Left ventricle myocardium inferior (tissue), 1 donor: Measurements from ENCODE around the gene XPNPEP2. TPM values are rescaled to one million over a fixed set of nuclear protein-coding genes. Genes with fewer than 3 reads are reported as not detected.

Source experiments
- DNase-seq: peaks from one replicate; pipeline ENCODE4 v3.0.0-alpha.2; 2020
- H3K27ac ChIP-seq: fragments of 200-600 bp; replicated peaks from 2 replicates; pipeline ENCODE4 v1.8.0; 2021
- H3K27me3 ChIP-seq: fragments of 200-600 bp; 2 replicates; pipeline ENCODE4 v1.8.0; 2021; ENCODE audit warnings: low read depth
- H3K36me3 ChIP-seq: fragments of 200-600 bp; 2 replicates; pipeline ENCODE4 v1.8.0; 2021
- H3K4me1 ChIP-seq: fragments of 200-600 bp; 2 replicates; pipeline ENCODE4 v1.8.0; 2021
- H3K4me3 ChIP-seq: fragments of 200-600 bp; 2 replicates; pipeline ENCODE4 v1.8.0; 2021; ENCODE audit warnings: mild to moderate bottlenecking, moderate library complexity
- H3K9me3 ChIP-seq: fragments of 200-600 bp; replicated peaks from 2 replicates; pipeline ENCODE4 v1.8.0; 2021
- CTCF ChIP-seq: fragments of 200-600 bp; IDR thresholded peaks from 2 replicates; pipeline ENCODE4 v1.8.0; 2021; ENCODE audit warnings: antibody characterized with exemption, mild to moderate bottlenecking, borderline replicate concordance
- intact Hi-C: fragments of 100-400 bp; cut with micrococcal nuclease; formaldehyde crosslinking; loops from one replicate; pipeline ENCODE4 v1.11.0; 2022
- total RNA-seq: library from RNA; stranded (reverse); fragmentation: NEBNext Ultra II Directional; extraction: Animal tissue kit (Norgen Biotek cat#: 25700); gene quantifications from one replicate; pipeline ENCODE4 v1.2.1, GENCODE V29; 2021
- donor health status: DM: no; HTN: yes; CAD: no; lungs with severe emphysema.

Gene XPNPEP2
- total RNA-seq, 1 donor from 2014 or later = 1.3 TPM

DNA sequence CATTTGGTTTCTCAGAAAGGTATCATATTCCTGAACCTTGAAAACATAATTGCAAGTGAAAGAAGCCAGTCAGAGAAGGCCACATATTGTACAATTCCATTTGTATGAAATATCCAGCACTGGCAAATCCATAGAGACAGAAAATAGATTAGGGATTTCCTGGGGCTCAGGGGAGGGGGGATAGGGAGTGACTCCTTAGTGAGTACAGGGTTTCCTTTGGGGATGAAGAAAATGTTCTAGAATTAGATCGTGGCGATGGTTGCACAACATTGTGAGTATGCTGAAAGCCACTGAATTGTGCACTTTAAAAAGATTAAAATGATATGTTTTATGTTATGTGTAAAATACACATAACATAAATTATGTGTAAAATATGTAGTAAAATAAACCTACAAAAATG is 10.3 kb downstream of the XPNPEP2 start:
- H3K9me3 ChIP-seq = no peaks in the 10 kb centered on the region
- no peaks in the 10 kb centered on the region for H3K36me3 ChIP-seq
- no peak for DNase-seq
- no peak overlapping the region for H3K4me3 ChIP-seq
- no peaks in the 10 kb centered on the region for H3K27me3 ChIP-seq
- H3K27ac ChIP-seq = peak overlapping the region; percentile 40
- intact Hi-C loops = no loop called here
- no peaks in the 10 kb centered on the region for H3K4me1 ChIP-seq
- no peak for TF ChIP-seq CTCF

- Histone ChIP-seq H3K27ac (no peak overlapping the region), H3K9me3 (no peaks in the 10 kb centered on the region), H3K4me3 (no peak overlapping the region), H3K36me3 (no peaks in the 10 kb centered on the region), H3K27me3 (no peaks in the 10 kb centered on the region), H3K4me1 (no peaks in the 10 kb centered on the region)
- intact Hi-C loops = no loop called here
- DNase-seq = no peak
- TF ChIP-seq CTCF = no peak
Observed at GRCh38 chrX:129750971-129751370, 12.2 kb downstream of the XPNPEP2 start.

DNA sequence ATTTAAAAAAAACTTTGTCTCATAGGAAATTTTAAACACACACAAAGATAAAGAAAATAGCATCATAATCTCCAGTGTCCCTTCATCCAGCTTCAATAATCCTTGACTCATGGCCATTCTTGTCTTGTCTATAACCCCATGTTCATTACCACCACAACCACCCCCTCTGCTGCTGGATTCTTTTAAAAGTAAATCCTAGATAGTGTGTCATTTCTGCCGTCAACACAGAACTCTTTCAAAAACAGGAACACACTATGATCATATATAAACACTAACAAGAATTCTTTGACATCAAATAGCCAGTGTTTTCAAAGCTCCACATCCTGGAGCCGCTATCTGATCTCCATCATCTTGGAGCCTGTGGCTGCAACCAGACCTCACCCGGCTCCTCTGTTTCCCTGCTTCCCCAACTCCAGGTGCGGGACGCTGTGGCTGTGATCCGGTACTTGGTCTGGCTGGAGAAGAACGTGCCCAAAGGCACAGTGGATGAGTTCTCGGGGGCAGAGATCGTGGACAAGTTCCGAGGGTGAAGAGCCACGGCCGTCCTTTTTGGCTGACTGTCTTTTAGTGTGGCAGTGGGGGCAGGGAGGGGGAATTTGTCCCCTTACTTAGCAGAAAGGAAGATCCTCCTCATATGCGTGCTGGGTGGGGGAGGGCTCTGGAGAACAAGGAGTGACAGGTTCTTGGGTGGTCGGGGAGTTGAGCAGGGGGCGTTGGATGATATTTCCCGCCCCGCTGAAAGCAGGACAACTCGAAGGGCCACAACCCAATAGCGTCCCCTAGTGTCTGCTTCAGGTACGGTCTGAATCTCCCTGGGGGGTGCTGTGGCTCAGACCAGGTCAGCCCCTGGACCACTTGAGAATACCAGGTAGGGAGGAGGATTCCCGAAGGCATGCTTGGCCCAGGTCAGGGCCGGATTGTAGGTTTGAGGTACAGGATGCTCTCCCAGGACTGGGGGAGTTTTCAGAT is 15.6 kb downstream of the XPNPEP2 start:
- peak; percentile 12 for TF ChIP-seq CTCF
- H3K4me3 ChIP-seq = no peak overlapping the region
- no peaks in the 10 kb centered on the region for H3K27me3 ChIP-seq
- no peak overlapping the region for H3K27ac ChIP-seq
- no peaks in the 10 kb centered on the region for H3K36me3 ChIP-seq
- no peaks in the 10 kb centered on the region for H3K9me3 ChIP-seq
- intact Hi-C loops = no loop called here
- peaks cover 4% of the 10 kb centered on the region for H3K4me1 ChIP-seq
- no peak for DNase-seq

GRCh38 chrX:129755779-129756650 is 17.2 kb downstream of the XPNPEP2 start:
- Histone ChIP-seq H3K4me3 (no peak overlapping the region), H3K27me3 (no peaks in the 10 kb centered on the region), H3K4me1 (peaks cover 12% of the 10 kb centered on the region), H3K9me3 (no peaks in the 10 kb centered on the region), H3K36me3 (no peaks in the 10 kb centered on the region), H3K27ac (no peak overlapping the region)
- intact Hi-C loops = no loop called here
- no peak for TF ChIP-seq CTCF
- no peak for DNase-seq

DNA sequence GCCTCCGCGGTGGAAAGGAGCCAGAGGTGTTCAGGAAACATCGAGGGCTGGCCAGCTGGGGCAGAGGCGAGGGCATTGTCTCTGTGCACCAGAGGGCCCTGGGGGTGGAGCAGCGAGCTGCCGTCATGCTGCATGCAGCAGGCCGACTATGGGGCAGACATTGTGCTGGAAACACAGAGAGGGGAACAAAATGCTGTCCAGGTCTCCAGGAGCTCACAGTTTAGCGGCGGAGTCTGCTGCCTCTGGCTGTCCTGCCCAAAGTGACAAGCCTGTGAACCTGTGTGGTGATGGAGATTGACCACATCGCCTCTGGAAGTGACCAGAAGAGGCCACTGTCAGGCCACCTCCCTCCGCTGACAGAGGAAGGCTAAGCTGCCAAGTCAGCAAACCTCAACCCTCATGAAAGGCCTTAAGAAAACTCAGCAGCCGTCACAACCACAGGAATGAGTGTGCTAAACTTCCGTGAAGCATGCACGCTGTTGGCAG is 20.8 kb downstream of the XPNPEP2 start:
- Histone ChIP-seq H3K9me3 (no peaks in the 10 kb centered on the region), H3K27ac (peak overlapping the region; percentile 40), H3K27me3 (no peaks in the 10 kb centered on the region), H3K4me3 (no peak overlapping the region), H3K4me1 (peaks cover 12% of the 10 kb centered on the region), H3K36me3 (no peaks in the 10 kb centered on the region)
- TF ChIP-seq CTCF = peak; percentile 28
- intact Hi-C loops = no loop called here
- no peak for DNase-seq
